Central memory CD4-positive, alpha-beta T cell (primary cell): ENCODE results near the gene CACNG8.

Experiments
- DNase-seq: peaks from one replicate; pipeline ENCODE4 v3.0.0; 2022

Gene CACNG8

DNA sequence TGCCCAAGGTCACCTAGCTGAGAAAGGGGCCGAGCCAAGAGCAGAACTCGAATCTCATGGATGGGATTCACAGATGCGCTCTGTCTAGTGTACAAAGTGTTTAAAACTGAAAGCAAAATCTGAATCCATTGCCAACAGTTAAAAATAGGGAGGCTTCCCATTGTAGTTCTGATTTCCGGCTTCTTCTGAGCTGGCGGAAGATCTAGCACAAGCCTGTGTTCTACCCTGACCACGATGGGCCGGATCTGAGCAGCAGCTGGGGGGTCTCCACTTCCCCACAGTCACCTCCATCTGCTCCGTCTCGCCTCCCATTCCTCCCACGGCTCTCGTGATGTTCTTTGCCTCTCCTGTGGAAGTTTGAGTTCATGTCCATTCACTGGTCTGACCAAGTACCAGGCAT lies 2.4 kb downstream of the CACNG8 start:
- DNase-seq = no peak

- DNase-seq = no peak
These were observed 4.2 kb downstream of the CACNG8 start for GRCh38 chr19:53966931-53967330.

DNA sequence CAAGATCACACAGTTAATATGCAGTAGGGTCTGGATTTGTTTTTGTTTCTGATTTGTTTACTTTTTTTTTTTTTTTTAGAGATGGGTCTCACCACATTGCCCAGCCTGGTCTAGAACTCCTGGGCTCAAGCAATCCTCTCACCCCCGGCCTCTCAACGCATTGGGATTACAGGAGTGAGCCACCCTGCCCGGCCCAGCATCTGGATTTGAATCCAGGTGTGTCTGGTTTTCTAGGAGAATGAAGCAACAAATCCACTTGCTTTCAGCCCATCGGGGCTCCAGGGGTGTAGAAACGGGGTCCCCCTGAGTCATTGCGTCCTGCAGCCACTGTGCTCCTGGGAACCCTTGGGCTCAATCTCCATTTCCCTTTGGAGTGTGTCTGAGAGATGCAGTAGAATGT lies 6.6 kb downstream of the CACNG8 start:
- no peak for DNase-seq

DNA sequence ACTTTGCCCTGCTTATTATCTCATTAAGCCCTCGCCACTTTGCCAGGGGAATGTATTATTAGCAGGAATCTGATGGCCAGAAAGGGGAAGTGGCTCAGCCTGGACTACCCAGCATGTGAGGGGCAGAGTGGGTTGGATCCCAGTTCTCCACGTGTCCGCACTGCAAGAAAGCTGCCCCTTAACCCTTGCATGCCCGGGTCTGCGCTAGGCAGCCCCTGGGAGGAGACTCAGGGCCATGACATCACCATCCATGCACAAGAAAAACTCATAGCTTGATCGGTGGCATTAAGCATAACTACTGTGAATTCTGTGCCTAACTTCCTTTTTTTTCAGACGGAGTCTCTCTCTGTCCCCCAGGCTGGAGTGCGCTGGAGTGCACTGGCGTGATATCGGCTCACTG lies 8.9 kb downstream of the CACNG8 start:
- no peak for DNase-seq

DNA sequence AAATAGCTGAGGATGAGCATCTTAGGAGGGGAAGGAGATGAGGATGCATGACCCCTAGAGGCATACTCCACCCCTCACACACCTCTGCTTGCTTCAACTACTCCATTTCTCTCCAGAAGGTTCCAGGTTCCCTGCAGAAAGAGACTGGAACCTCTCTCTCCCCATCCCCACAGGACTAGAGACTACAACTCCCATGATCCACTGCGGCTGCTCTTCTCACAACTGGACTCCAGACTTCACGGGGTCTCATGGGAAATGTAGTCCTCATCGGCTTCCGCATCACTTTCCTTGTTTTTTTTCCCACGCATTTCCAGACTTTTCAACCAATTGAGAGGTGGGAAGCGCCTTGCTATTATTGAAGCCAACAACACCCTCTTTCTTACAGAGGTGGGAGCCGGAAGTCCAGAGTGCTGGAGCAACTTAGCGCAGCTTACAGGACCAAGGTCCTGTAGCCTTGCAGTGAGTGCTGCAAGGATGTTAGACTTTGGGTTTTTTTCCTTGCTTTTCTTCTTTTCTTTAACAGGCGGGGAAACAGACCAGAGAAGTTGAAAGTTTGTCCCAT lies 14.8 kb downstream of the CACNG8 start:
- DNase-seq = peak; percentile 59

GRCh38 chr19:53977991-53978731 lies 15.4 kb downstream of the CACNG8 start:
- peak; percentile 12 for DNase-seq

GRCh38 chr19:53978975-53979801 lies 16.5 kb downstream of the CACNG8 start:
- DNase-seq = no peak

- no peak for DNase-seq
These were observed 18.0 kb downstream of the CACNG8 start for GRCh38 chr19:53980539-53981375.

DNA sequence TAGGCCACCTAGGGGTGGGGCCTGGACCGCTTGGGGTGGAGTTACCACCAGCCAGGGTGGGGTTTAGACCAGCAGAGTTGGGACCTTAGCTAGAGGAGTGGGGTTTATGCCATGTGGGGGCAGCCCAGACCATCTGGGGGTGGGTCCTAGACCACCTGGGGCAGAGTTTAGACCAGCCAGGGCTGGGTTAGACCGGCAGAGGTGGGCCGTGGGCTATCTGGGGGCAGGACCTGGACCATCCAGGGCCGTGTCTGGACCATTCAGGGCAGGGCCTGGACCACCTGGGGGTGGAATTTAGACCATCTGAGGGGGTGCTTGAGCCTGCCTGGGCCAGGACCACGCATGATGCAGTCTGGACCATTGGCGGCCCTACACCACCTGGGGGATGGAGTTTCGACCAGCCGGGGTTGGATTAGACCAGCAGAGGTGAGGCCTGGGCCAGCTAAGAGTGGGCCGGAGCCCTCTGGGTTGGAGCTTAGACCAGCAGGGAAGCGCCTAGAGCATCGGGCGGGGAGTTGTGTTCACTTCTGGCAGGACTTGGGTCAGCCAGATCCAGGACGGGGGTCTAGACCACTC lies 18.7 kb downstream of the CACNG8 start:
- DNase-seq = no peak

GRCh38 chr19:53982001-53982451 lies 19.3 kb downstream of the CACNG8 start:
- no peak for DNase-seq

DNA sequence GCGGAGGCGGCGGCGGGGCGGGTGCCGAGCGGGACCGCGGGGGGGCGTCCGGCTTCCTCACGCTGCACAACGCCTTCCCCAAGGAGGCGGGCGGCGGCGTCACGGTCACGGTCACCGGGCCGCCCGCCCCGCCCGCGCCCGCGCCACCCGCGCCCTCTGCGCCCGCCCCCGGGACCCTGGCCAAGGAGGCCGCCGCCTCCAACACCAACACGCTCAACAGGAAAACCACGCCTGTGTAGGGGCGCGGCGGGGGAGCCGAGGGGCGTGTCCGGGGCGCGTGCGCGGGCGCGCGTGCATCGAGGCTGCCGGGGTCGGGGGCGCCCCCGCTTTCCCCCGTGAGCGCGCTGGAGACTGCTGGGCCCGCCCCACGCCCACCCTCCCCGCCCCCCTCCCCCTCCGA lies 19.9 kb downstream of the CACNG8 start:
- DNase-seq = no peak

DNA sequence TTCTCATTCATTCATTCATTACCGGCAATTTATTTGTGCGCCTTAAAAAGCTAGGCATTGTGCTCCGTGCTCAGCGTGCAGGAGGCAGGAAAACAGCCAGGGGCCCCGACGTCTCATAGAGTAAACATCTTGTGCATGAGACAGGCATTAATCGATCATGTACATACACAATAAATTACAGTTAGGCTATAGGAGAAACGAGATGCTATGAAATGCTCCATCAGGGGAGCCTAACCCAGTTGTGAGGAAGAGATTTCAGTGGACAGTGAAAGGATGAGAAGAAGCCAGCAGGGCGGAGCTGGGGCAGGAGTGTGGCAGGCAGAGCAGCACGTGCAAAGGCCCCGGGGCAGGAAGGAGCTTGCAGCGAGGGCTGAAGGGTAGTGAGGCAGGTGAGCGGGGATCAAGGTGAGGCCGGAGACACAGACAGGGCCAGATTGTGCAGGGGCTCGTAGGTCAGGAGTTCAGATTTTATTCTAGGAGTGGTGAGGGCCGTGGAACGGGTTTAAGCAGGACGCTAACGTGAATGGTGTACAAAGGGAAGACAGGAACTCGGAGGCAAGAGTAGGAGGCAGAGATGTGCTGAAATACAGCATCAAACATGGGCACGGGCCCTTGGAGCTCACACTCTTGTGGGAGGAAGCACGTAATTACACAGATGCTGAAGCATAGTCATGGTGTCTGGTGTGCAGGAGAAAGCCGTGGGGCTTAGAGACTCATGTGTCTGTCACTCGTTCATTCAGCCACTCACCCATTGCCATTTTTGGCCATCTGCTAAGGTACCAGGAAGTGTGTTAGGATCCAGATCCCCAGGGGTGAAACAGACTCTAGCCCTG lies 20.9 kb downstream of the CACNG8 start:
- DNase-seq = no peak

GRCh38 chr19:53985863-53986262 lies 23.1 kb downstream of the CACNG8 start:
- no peak for DNase-seq

GRCh38 chr19:53988981-53989380 lies 26.2 kb downstream of the CACNG8 start:
- no peak for DNase-seq

GRCh38 chr19:53989600-53990533 lies 27.1 kb downstream of the CACNG8 start:
- no peak for DNase-seq

GRCh38 chr19:53991224-53992113 lies 28.7 kb downstream of the CACNG8 start, which contains the start of gene CACNG6:
CACNG6 (plus strand) TSS chr19:53991637; CDS start chr19:53992878, 1,241 bp downstream.
- DNase-seq = no peak

- DNase-seq = no peak
These were observed 29.5 kb downstream of the CACNG8 start for GRCh38 chr19:53992211-53992610.

DNA sequence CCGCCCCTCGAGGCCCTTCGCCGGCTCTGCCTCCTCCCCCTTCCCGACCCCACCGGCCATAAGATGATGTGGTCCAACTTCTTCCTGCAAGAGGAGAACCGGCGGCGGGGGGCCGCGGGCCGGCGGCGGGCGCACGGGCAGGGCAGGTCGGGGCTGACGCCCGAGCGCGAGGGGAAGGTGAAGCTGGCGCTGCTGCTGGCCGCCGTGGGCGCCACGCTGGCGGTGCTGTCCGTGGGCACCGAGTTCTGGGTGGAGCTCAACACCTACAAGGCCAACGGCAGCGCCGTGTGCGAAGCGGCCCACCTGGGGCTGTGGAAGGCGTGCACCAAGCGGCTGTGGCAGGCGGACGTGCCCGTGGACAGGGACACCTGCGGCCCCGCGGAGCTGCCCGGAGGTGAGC lies 30.1 kb downstream of the CACNG8 start:
- no peak for DNase-seq

GRCh38 chr19:53993448-53993847 lies 30.7 kb downstream of the CACNG8 start:
- DNase-seq = no peak
